Body of pancreas (tissue), 4 donors: Measurements from ENCODE around the gene CYP1A1.

Source experiments
- CTCF ChIP-seq, 7 experiments: fragments of 450-650 bp in 4 of 7; fragments of 200-600 bp in 3 of 7; sonication (generic) in 3 of 7; IDR thresholded peaks; one replicate each; pipeline ENCODE4 v1.5.1; 2016 to 2019; ENCODE audit warnings: antibody characterized with exemption in 7 of 7
- POLR2A ChIP-seq, 3 donors: fragments of 450-650 bp; IDR thresholded peaks; one replicate each; pipeline ENCODE4 v1.6.1; 2016; ENCODE audit warnings: antibody characterized with exemption in 3 of 3, mild to moderate bottlenecking in 2 of 3

GRCh38 chr15:74712311-74712710, 13.0 kb downstream of the CYP1A1 start:
- no peak for TF ChIP-seq CTCF (IDR thresholded peaks at IDR 0.05)
- no peak for TF ChIP-seq POLR2A (IDR thresholded peaks at IDR 0.05)
